ENCODE measurements around the gene GPR179. TPM values are rescaled to one million over a fixed set of nuclear protein-coding genes. Genes with fewer than 3 reads are reported as not detected.

GPR179 gene
- total RNA-seq, 1 experiment from 2014 or later = 0.17 TPM

DNA sequence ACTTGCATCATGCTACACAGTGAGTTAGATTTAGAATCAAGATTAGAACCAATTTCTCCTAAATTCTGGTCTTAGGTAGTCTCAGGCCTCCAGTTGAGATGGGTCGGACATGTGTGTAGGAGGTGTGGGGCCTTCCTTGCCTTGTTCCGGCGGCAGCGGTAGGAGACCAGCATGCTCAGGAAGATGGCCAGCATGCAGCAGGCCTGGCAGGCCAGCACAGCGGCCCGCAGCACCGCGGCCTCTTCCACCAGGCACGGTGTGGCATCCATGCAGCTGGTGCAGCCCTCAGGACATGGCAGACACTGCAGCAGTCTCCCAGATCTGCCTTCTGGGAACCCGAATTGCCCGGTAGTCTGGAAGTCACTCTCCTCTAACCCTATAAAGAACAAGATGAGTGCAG is 6.9 kb downstream of the GPR179 start:
- Histone ChIP-seq H3K27ac (ENCODE audit: low read depth, low read length) (no peak overlapping the region), H3K4me1 (ENCODE audit: control insufficient read depth in 1 of 2, insufficient read depth in 2 of 2, low read length in 2 of 2) (peaks cover 5 to 7% of the 10 kb centered on the region in 2 experiments; a peak in 3 of 4 replicates), H3K4me2 (ENCODE audit: low read length) (no peak overlapping the region), H4K20me1 (ENCODE audit: insufficient read depth) (no peaks in the 10 kb centered on the region), H3K9me3 (ENCODE audit: control insufficient read depth in 1 of 2, insufficient read depth in 1 of 2, low read depth in 1 of 2, low read length in 2 of 2) (no peaks in the 10 kb centered on the region), H3K27me3 (ENCODE audit: insufficient read depth, low read length) (no peaks in the 10 kb centered on the region), H3K4me3 (replicated peaks in 1 of 2; ENCODE audit: low read depth in 1 of 2, low read length in 2 of 2) (no peak overlapping the region), H3K79me2 (ENCODE audit: insufficient read depth, low read length) (no peaks in the 10 kb centered on the region), H2AFZ (ENCODE audit: low read depth, low read length, poor library complexity, severe bottlenecking) (no peak overlapping the region), H3K36me3 (ENCODE audit: control insufficient read depth in 1 of 2, insufficient read depth in 2 of 2, low read length in 2 of 2) (no peaks in the 10 kb centered on the region), H3K9me2 (ENCODE audit: insufficient read depth) (no peaks in the 10 kb centered on the region), H3K9ac (ENCODE audit: low read length) (no peak overlapping the region)
- BruUV-seq (replicated peaks) = no TSS peak
- intact Hi-C loops (cut with micrococcal nuclease) = no loop called here
- no peak for TF ChIP-seq JUND (IDR thresholded peaks at IDR 0.05)
- no peak for TF ChIP-seq CEBPB (IDR thresholded peaks at IDR 0.05; ENCODE audit: low read depth)
- no peak for TF ChIP-seq SIN3A (IDR thresholded peaks at IDR 0.05; ENCODE audit: low read depth)
- no peak for TF ChIP-seq FOSL1 (IDR thresholded peaks at IDR 0.05; ENCODE audit: low read depth)
- TF ChIP-seq EGR1 (IDR thresholded peaks at IDR 0.05; ENCODE audit: low read depth) = no peak
- no peak for TF ChIP-seq EZH2phosphoT487 (IDR thresholded peaks at IDR 0.05; ENCODE audit: borderline replicate concordance)
- TF ChIP-seq, protein P1, sequence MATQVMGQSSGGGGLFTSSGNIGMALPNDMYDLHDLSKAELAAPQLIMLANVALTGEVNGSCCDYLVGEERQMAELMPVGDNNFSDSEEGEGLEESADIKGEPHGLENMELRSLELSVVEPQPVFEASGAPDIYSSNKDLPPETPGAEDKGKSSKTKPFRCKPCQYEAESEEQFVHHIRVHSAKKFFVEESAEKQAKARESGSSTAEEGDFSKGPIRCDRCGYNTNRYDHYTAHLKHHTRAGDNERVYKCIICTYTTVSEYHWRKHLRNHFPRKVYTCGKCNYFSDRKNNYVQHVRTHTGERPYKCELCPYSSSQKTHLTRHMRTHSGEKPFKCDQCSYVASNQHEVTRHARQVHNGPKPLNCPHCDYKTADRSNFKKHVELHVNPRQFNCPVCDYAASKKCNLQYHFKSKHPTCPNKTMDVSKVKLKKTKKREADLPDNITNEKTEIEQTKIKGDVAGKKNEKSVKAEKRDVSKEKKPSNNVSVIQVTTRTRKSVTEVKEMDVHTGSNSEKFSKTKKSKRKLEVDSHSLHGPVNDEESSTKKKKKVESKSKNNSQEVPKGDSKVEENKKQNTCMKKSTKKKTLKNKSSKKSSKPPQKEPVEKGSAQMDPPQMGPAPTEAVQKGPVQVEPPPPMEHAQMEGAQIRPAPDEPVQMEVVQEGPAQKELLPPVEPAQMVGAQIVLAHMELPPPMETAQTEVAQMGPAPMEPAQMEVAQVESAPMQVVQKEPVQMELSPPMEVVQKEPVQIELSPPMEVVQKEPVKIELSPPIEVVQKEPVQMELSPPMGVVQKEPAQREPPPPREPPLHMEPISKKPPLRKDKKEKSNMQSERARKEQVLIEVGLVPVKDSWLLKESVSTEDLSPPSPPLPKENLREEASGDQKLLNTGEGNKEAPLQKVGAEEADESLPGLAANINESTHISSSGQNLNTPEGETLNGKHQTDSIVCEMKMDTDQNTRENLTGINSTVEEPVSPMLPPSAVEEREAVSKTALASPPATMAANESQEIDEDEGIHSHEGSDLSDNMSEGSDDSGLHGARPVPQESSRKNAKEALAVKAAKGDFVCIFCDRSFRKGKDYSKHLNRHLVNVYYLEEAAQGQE (IDR thresholded peaks at IDR 0.05; ENCODE audit: low read depth) = no peak
- no peak for TF ChIP-seq RAD21 (IDR thresholded peaks at IDR 0.05; ENCODE audit: low read depth)
- TF ChIP-seq, protein P2, sequence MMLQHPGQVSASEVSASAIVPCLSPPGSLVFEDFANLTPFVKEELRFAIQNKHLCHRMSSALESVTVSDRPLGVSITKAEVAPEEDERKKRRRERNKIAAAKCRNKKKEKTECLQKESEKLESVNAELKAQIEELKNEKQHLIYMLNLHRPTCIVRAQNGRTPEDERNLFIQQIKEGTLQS (IDR thresholded peaks at IDR 0.05) = no peak
- TF ChIP-seq ZNF274 (IDR thresholded peaks at IDR 0.05; ENCODE audit: low read depth, low read length) = no peak
- TF ChIP-seq ELF1 (IDR thresholded peaks at IDR 0.05; ENCODE audit: borderline replicate concordance, low read depth) = no peak
- TF ChIP-seq, protein P3, sequence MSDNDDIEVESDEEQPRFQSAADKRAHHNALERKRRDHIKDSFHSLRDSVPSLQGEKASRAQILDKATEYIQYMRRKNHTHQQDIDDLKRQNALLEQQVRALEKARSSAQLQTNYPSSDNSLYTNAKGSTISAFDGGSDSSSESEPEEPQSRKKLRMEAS (IDR thresholded peaks at IDR 0.05) = no peak
- TF ChIP-seq, protein P4, sequence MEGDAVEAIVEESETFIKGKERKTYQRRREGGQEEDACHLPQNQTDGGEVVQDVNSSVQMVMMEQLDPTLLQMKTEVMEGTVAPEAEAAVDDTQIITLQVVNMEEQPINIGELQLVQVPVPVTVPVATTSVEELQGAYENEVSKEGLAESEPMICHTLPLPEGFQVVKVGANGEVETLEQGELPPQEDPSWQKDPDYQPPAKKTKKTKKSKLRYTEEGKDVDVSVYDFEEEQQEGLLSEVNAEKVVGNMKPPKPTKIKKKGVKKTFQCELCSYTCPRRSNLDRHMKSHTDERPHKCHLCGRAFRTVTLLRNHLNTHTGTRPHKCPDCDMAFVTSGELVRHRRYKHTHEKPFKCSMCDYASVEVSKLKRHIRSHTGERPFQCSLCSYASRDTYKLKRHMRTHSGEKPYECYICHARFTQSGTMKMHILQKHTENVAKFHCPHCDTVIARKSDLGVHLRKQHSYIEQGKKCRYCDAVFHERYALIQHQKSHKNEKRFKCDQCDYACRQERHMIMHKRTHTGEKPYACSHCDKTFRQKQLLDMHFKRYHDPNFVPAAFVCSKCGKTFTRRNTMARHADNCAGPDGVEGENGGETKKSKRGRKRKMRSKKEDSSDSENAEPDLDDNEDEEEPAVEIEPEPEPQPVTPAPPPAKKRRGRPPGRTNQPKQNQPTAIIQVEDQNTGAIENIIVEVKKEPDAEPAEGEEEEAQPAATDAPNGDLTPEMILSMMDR (IDR thresholded peaks at IDR 0.05 in 2 of 3, conservative IDR thresholded peaks at IDR 0.05 in 1 of 3; ENCODE audit: borderline replicate concordance in 1 of 3, insufficient read depth in 1 of 3, low read depth in 2 of 3, low read length in 2 of 3) = no peak
- TF ChIP-seq POLR2AphosphoS5 (IDR thresholded peaks at IDR 0.05; ENCODE audit: low read depth, low read length) = no peak
- TF ChIP-seq YY1 (IDR thresholded peaks at IDR 0.05; ENCODE audit: extremely low read depth, insufficient replicate concordance, low read depth, low read length) = no peak
- no peak for TF ChIP-seq ZFX (IDR thresholded peaks at IDR 0.05)
- TF ChIP-seq SP1 (IDR thresholded peaks at IDR 0.05; ENCODE audit: low read depth) = no peak
- TF ChIP-seq CBX3 (IDR thresholded peaks at IDR 0.05; ENCODE audit: low read depth) = no peak
- CTCF ChIA-PET = interaction anchor here (1.5 kb wide), 1 partner anchor 13 kb away, joined by 3 read pairs; no protein-coding TSS in a partner anchor
- POLR2A ChIA-PET = no interaction called here
- ATAC-seq = no peak
- RAD21 ChIA-PET (ENCODE audit: low non-redundant PET in 1 of 2, low total read pairs in 2 of 2, uncharacterized antibody in 2 of 2, unreplicated experiment in 2 of 2) = no interaction called here
- DNase-seq (ENCODE audit: low read depth, low spot score) = no peak

Measured in HCT116 (cell line).